Right lobe of liver (tissue), 6 donors: ENCODE results near the gene PRDM2. TPM values are rescaled to one million over a fixed set of nuclear protein-coding genes. Genes with fewer than 3 reads are reported as not detected.
"Not testable (repeated sequence)": the region's sequence is repeated elsewhere in the genome, so short reads cannot be mapped to it uniquely, and the experiment has no call there.

Experiments used
- ATAC-seq, 4 donors: fragments of 200-7000 bp; cut with Tn5 transposase; one replicate each; pipeline ENCODE4 v1.9.1; 2020; ENCODE audit warnings: mild to moderate bottlenecking in 4 of 4, moderate library complexity in 4 of 4
- DNase-seq, 3 donors: peaks; one replicate each; pipeline ENCODE4 v3.0.0-alpha.2; 2020
- H3K27ac ChIP-seq, 3 donors: fragments of 200-600 bp; one replicate each; pipeline ENCODE4 v1.8.0; 2022
- H3K27me3 ChIP-seq, 2 donors: fragments of 200-600 bp; one replicate each; pipeline ENCODE4 v1.8.0; 2022
- H3K36me3 ChIP-seq, 4 donors: fragments of 200-600 bp; sonication (generic) in 1 of 4; one replicate each; pipeline versions ENCODE4 v1.5.1 to v1.8.0; 2017 to 2022; ENCODE audit warnings: control low read depth in 1 of 4
- H3K4me1 ChIP-seq, 4 donors: fragments of 200-600 bp; sonication (generic) in 1 of 4; one replicate each; pipeline versions ENCODE4 v1.5.1 to v1.8.0; 2017 to 2022; ENCODE audit warnings: control low read depth in 1 of 4
- H3K4me3 ChIP-seq, 3 donors: fragments of 200-600 bp; one replicate each; pipeline ENCODE4 v1.8.0; 2022
- H3K9me3 ChIP-seq, 4 donors: fragments of 200-600 bp; sonication (generic) in 1 of 4; one replicate each; pipeline versions ENCODE4 v1.5.1 to v1.8.0; 2017 to 2022; ENCODE audit warnings: control low read depth in 1 of 4
- CTCF ChIP-seq, 4 donors: fragments of 200-600 bp in 3 of 4; fragments of 450-650 bp in 1 of 4; IDR thresholded peaks; one replicate each; pipeline versions ENCODE4 v1.5.1 to v1.8.0; 2016 to 2022; ENCODE audit warnings: antibody characterized with exemption in 4 of 4, mild to moderate bottlenecking in 2 of 4
- POLR2A ChIP-seq: fragments of 450-650 bp; IDR thresholded peaks from one replicate; pipeline ENCODE4 v1.6.1; 2017; ENCODE audit warnings: antibody characterized with exemption, mild to moderate bottlenecking
- whole genome bisulfite sequencing: methylation state at CpG from one replicate; pipeline ENCODE4 v1.1.6; 2018; ENCODE audit warnings: low coverage, low lambda C conversion rate; ENCODE audit not compliant: insufficient coverage; ENCODE audit errors: missing lambda C conversion rate; 5-methylcytosine and 5-hydroxymethylcytosine counted together
- intact Hi-C, 2 donors: fragments of 100-400 bp; cut with DNase I; formaldehyde crosslinking; loops; one replicate each; pipeline versions ENCODE4 v1.11.2 to v1.14.1; 2022
- total RNA-seq, 6 experiments: library from RNA; depleted of rRNA in 2 of 6; stranded (reverse); fragments of >200 nt in 2 of 6; fragmentation: NEBNext Ultra II Directional in 3 of 6; extraction: Animal tissue kit (Norgen Biotek cat#: 25700) in 3 of 6; gene quantifications; one replicate each; pipeline versions ENCODE4 v1.1.0 to v1.2.4, GENCODE V29; 2016 to 2023
- donor health status: DM: no; HTN: yes; CAD: no.
- donor health status: DM: no; HTN: no; CAD: no.
- donor health status: DM: no; HTN: no; CAD: no.
- donor health status: DM: no; HTN: yes; CAD: no.
- donor health status: DM: no; HTN: yes; CAD: no.

Gene PRDM2
- total RNA-seq, 6 experiments from 2014 or later = 7.4 to 16.9 (median 12.5) TPM

GRCh38 chr1:13667691-13668090, 32.3 kb upstream of the PRDM2 start:
- TF ChIP-seq POLR2A (no peak), CTCF (IDR thresholded peaks at IDR 0.05) (no peak)
- Histone ChIP-seq H3K4me3 (no peak overlapping the region), H3K27ac (no peak overlapping the region), H3K9me3 (no peaks in the 10 kb centered on the region), H3K4me1 (no peaks in the 10 kb centered on the region), H3K36me3 (no peaks in the 10 kb centered on the region), H3K27me3 (no peaks in the 10 kb centered on the region)
- no peak for DNase-seq
- ATAC-seq = no peak
- intact Hi-C loops = loop anchor here in 1 of 2 donors (5.0 to 10.0 kb wide), 2 partner anchors 157 to 290 kb away; no protein-coding TSS in a partner anchor
- WGBS = 49% methylated on average over 4 of the region's 4 CpGs

- intact Hi-C loops = loop anchor here in 1 of 2 donors (5.0 kb wide), 1 partner anchor 288 kb away; no protein-coding TSS in a partner anchor
- no peak for TF ChIP-seq CTCF (IDR thresholded peaks at IDR 0.05)
- no peak for TF ChIP-seq POLR2A
- no peak for DNase-seq
- no peaks in the 10 kb centered on the region for H3K4me1 ChIP-seq
- H3K27ac ChIP-seq = no peak overlapping the region
- no peak for ATAC-seq
- no peaks in the 10 kb centered on the region for H3K36me3 ChIP-seq
- no peak overlapping the region for H3K4me3 ChIP-seq
- H3K9me3 ChIP-seq = no peaks in the 10 kb centered on the region
- 12% methylated on average over 5 of the region's 5 CpGs for WGBS
- H3K27me3 ChIP-seq = no peaks in the 10 kb centered on the region
Observed at GRCh38 chr1:13674377-13674776, 25.6 kb upstream of the PRDM2 start.

GRCh38 chr1:13675151-13675651, 24.8 kb upstream of the PRDM2 start:
- H3K27me3 ChIP-seq = no peaks in the 10 kb centered on the region
- no peak overlapping the region for H3K27ac ChIP-seq
- H3K4me1 ChIP-seq = no peaks in the 10 kb centered on the region
- no peak overlapping the region for H3K4me3 ChIP-seq
- WGBS = 35% methylated on average over 3 of the region's 3 CpGs
- TF ChIP-seq POLR2A (no peak), CTCF (IDR thresholded peaks at IDR 0.05) (no peak)
- H3K36me3 ChIP-seq = no peaks in the 10 kb centered on the region
- intact Hi-C loops = no loop called here
- ATAC-seq (no peak), DNase-seq (no peak)
- H3K9me3 ChIP-seq = no peaks in the 10 kb centered on the region

- Histone ChIP-seq H3K27ac (no peak overlapping the region), H3K4me1 (no peaks in the 10 kb centered on the region), H3K4me3 (no peak overlapping the region), H3K9me3 (no peaks in the 10 kb centered on the region), H3K27me3 (no peaks in the 10 kb centered on the region), H3K36me3 (no peaks in the 10 kb centered on the region)
- no peak for ATAC-seq
- no peak for DNase-seq
- WGBS = 29% methylated on average over 1 of the region's 1 CpG
- TF ChIP-seq POLR2A (no peak), CTCF (IDR thresholded peaks at IDR 0.05) (no peak)
- intact Hi-C loops = no loop called here
Observed at GRCh38 chr1:13677896-13678295, 22.1 kb upstream of the PRDM2 start.

- H3K27ac ChIP-seq = no peak overlapping the region
- no peaks in the 10 kb centered on the region for H3K36me3 ChIP-seq
- DNase-seq (no peak), ATAC-seq (no peak)
- 67% methylated on average over 3 of the region's 3 CpGs for WGBS
- no peak for TF ChIP-seq CTCF (IDR thresholded peaks at IDR 0.05)
- no peak for TF ChIP-seq POLR2A
- H3K4me1 ChIP-seq = no peaks in the 10 kb centered on the region
- no peaks in the 10 kb centered on the region for H3K9me3 ChIP-seq
- H3K4me3 ChIP-seq = no peak overlapping the region
- intact Hi-C loops = no loop called here
- no peaks in the 10 kb centered on the region for H3K27me3 ChIP-seq
Observed at GRCh38 chr1:13679651-13680050, 20.3 kb upstream of the PRDM2 start.

GRCh38 chr1:13680609-13681008, 19.4 kb upstream of the PRDM2 start:
- intact Hi-C loops, DNase-seq, H3K36me3 ChIP-seq, H3K9me3 ChIP-seq, H3K27ac ChIP-seq, ATAC-seq, H3K27me3 ChIP-seq, H3K4me3 ChIP-seq, H3K4me1 ChIP-seq: not testable (repeated sequence)
- WGBS = 77% methylated on average over 9 of the region's 9 CpGs
